Neuronal stem cell (in vitro differentiated cells): ENCODE measurements around the gene TAC1.

Source experiments
- DNase-seq: peaks from one replicate; pipeline ENCODE4 v3.0.0-alpha.2; 2013; ENCODE audit warnings: low spot score
- H2AFZ ChIP-seq: one replicate; pipeline ENCODE4 v1.6.1; 2013; ENCODE audit warnings: mild to moderate bottlenecking, low read length, inconsistent platforms
- H2AK5ac ChIP-seq: 2 replicates; pipeline ENCODE4 v1.6.1; 2013; ENCODE audit warnings: low read depth, mild to moderate bottlenecking, inconsistent platforms, low read length, moderate library complexity, mixed read lengths
- H2BK120ac ChIP-seq: 2 replicates; pipeline ENCODE4 v1.6.1; 2013; ENCODE audit warnings: low read depth, mild to moderate bottlenecking, inconsistent platforms, low read length, moderate library complexity, mixed read lengths
- H2BK12ac ChIP-seq: one replicate; pipeline ENCODE4 v1.6.1; 2013; ENCODE audit warnings: low read length, inconsistent platforms
- H2BK15ac ChIP-seq: 2 replicates; pipeline ENCODE4 v1.6.1; 2013; ENCODE audit warnings: mild to moderate bottlenecking, low read length, inconsistent platforms, mixed read lengths
- H2BK5ac ChIP-seq: one replicate; pipeline ENCODE4 v1.6.1; 2013; ENCODE audit warnings: inconsistent platforms, mild to moderate bottlenecking, low read length, moderate library complexity
- H3K14ac ChIP-seq: one replicate; pipeline ENCODE4 v1.6.1; 2013; ENCODE audit warnings: low read length, inconsistent platforms
- H3K18ac ChIP-seq: 2 replicates; pipeline ENCODE4 v1.6.1; 2013; ENCODE audit warnings: low read length, inconsistent platforms
- H3K23ac ChIP-seq: 2 replicates; pipeline ENCODE4 v1.6.1; 2013; ENCODE audit warnings: low read depth, mild to moderate bottlenecking, mixed read lengths, low read length, inconsistent platforms; ENCODE audit not compliant: poor library complexity
- H3K27ac ChIP-seq: replicated peaks from 3 replicates; pipeline ENCODE4 v1.5.1; 2013; ENCODE audit warnings: low read length, inconsistent platforms
- H3K27me3 ChIP-seq, 3 experiments: 2 replicates each; pipeline ENCODE4 v1.6.1; 2013; ENCODE audit warnings: low read length in 3 of 3, mild to moderate bottlenecking in 2 of 3, inconsistent platforms in 1 of 3, low read depth in 1 of 3, mixed read lengths in 1 of 3, moderate library complexity in 1 of 3; ENCODE audit not compliant: control insufficient read depth in 3 of 3, insufficient read depth in 3 of 3
- H3K36me3 ChIP-seq, 2 donors: replicated peaks in 1 of 2; 2 replicates each; pipeline ENCODE4 v1.6.1; 2013; ENCODE audit warnings: low read length in 2 of 2; ENCODE audit not compliant: control insufficient read depth in 2 of 2, insufficient read depth in 2 of 2
- H3K4ac ChIP-seq: 2 replicates; pipeline ENCODE4 v1.6.1; 2013; ENCODE audit warnings: inconsistent platforms, mild to moderate bottlenecking, low read length, moderate library complexity
- H3K4me1 ChIP-seq, 2 donors: 1 replicate in 1 of 2; 2 replicates in 1 of 2; pipeline ENCODE4 v1.6.1; 2013; ENCODE audit warnings: low read length in 2 of 2, low read depth in 1 of 2; ENCODE audit not compliant: control insufficient read depth in 2 of 2, insufficient read depth in 1 of 2
- H3K4me2 ChIP-seq: one replicate; pipeline ENCODE4 v1.6.1; 2013; ENCODE audit warnings: mild to moderate bottlenecking, low read length, inconsistent platforms; ENCODE audit not compliant: insufficient read depth, poor library complexity, severe bottlenecking
- H3K4me3 ChIP-seq, 2 donors: 2 replicates each; pipeline ENCODE4 v1.5.1; 2013; ENCODE audit warnings: low read length in 2 of 2, mild to moderate bottlenecking in 2 of 2, inconsistent platforms in 1 of 2, moderate library complexity in 1 of 2
- H3K79me1 ChIP-seq: one replicate; pipeline ENCODE4 v1.6.1; 2013; ENCODE audit warnings: low read depth, mild to moderate bottlenecking, inconsistent platforms, low read length, moderate library complexity
- H3K9ac ChIP-seq: one replicate; pipeline ENCODE4 v1.6.1; 2013; ENCODE audit warnings: mild to moderate bottlenecking, low read depth, low read length, inconsistent platforms; ENCODE audit not compliant: poor library complexity
- H3K9me3 ChIP-seq, 2 donors: replicated peaks in 1 of 2; 2 replicates each; pipeline versions ENCODE3 to v1.6.1; 2013; ENCODE audit warnings: low read length in 2 of 2, mild to moderate bottlenecking in 2 of 2, inconsistent platforms in 1 of 2, low read depth in 1 of 2, mixed read lengths in 1 of 2, moderate library complexity in 1 of 2; ENCODE audit not compliant: control insufficient read depth in 2 of 2, insufficient read depth in 1 of 2
- H4K8ac ChIP-seq: one replicate; pipeline ENCODE4 v1.6.1; 2013; ENCODE audit warnings: low read depth, mild to moderate bottlenecking, inconsistent platforms, low read length, moderate library complexity
- H4K91ac ChIP-seq: one replicate; pipeline ENCODE4 v1.6.1; 2013; ENCODE audit warnings: low read length, low read depth, mild to moderate bottlenecking, inconsistent platforms; ENCODE audit not compliant: poor library complexity
- WGBS, 2 donors: extraction: QIAGEN DNeasy Blood & Tissue Kit; methylation state at CpG; one replicate each; pipeline ENCODE4 v1.1.7; 2013; ENCODE audit warnings: missing lambda C conversion rate in 2 of 2, mixed read lengths in 1 of 2; ENCODE audit not compliant: insufficient read length in 2 of 2, insufficient replicate concordance in 1 of 2; ENCODE audit errors: extremely low coverage in 2 of 2; 5-methylcytosine and 5-hydroxymethylcytosine counted together

TAC1 gene

DNA sequence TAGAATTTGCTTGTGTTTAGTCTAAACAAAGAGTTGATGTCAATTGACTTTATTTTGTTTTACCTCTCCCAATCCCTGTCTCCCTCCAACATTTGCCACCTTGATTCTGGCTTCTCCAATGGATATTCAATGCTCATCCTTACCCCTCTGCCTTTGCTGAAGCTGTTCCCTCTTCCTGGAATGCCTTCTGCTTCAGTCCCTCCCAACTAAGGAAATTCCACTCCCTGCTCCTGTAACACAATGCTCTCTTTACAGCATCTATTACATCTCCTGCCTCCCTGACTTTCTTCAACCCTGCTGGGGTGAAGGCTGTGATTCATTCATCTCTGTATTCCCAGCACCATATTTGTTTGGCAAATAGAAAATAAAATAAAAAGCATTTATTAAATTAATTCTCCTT, 34.5 kb upstream of the TAC1 start:
- Histone ChIP-seq H2AFZ (no peak overlapping the region), H3K27me3 (no peaks in the 10 kb centered on the region), H2BK5ac (no peak overlapping the region), H3K14ac (no peak overlapping the region), H3K9ac (no peak overlapping the region), H3K4me1 (no peaks in the 10 kb centered on the region), H3K79me1 (no peaks in the 10 kb centered on the region), H4K91ac (no peak overlapping the region), H2BK15ac (no peak overlapping the region), H3K4me3 (no peak overlapping the region), H2BK120ac (no peak overlapping the region), H4K8ac (no peak overlapping the region), H3K23ac (no peak overlapping the region), H3K4ac (no peak overlapping the region), H3K9me3 (no peaks in the 10 kb centered on the region), H3K18ac (no peak overlapping the region), H3K27ac (no peak overlapping the region), H2BK12ac (no peak overlapping the region), H2AK5ac (no peak overlapping the region), H3K4me2 (no peak overlapping the region), H3K36me3 (no peaks in the 10 kb centered on the region)
- peak; percentile 4 for DNase-seq

DNA sequence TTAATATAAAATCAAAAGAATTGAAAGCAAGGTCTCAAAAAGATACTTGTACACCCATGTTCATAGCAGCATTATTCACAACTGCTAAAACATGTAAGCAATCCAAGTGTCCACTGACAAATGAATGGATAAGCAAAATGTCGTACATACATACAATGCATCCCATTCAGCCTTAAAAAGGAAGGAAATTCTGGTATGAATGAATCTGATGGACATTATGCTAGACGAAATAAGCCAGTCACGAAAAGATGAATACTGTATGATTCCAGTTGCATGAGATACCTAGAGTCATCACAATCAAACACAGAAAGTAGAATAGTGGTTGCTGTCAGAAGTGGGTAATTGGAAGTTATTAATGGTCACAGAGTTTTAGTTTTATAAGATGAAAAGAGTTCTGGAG, 9.5 kb upstream of the TAC1 start:
- DNase-seq: no peak
- H2AFZ ChIP-seq: no peak overlapping the region
- no peak overlapping the region for H2BK120ac ChIP-seq
- no peak overlapping the region for H2BK15ac ChIP-seq
- no peak overlapping the region for H2BK12ac ChIP-seq
- no peaks in the 10 kb centered on the region for H3K4me1 ChIP-seq
- H3K4me3 ChIP-seq: no peak overlapping the region
- H3K23ac ChIP-seq: no peak overlapping the region
- H2BK5ac ChIP-seq: no peak overlapping the region
- no peak overlapping the region for H3K4me2 ChIP-seq
- no peak overlapping the region for H4K8ac ChIP-seq
- no CpG with 5 or more reads among the region's 3 CpGs for WGBS, 2 donors
- H3K4ac ChIP-seq: no peak overlapping the region
- H3K14ac ChIP-seq: no peak overlapping the region
- no peaks in the 10 kb centered on the region for H3K27me3 ChIP-seq
- no peak overlapping the region for H4K91ac ChIP-seq
- no peak overlapping the region for H2AK5ac ChIP-seq
- no peaks in the 10 kb centered on the region for H3K79me1 ChIP-seq
- H3K18ac ChIP-seq: no peak overlapping the region
- H3K9me3 ChIP-seq: no peaks in the 10 kb centered on the region
- H3K36me3 ChIP-seq: no peaks in the 10 kb centered on the region
- no peak overlapping the region for H3K27ac ChIP-seq
- no peak overlapping the region for H3K9ac ChIP-seq

DNA sequence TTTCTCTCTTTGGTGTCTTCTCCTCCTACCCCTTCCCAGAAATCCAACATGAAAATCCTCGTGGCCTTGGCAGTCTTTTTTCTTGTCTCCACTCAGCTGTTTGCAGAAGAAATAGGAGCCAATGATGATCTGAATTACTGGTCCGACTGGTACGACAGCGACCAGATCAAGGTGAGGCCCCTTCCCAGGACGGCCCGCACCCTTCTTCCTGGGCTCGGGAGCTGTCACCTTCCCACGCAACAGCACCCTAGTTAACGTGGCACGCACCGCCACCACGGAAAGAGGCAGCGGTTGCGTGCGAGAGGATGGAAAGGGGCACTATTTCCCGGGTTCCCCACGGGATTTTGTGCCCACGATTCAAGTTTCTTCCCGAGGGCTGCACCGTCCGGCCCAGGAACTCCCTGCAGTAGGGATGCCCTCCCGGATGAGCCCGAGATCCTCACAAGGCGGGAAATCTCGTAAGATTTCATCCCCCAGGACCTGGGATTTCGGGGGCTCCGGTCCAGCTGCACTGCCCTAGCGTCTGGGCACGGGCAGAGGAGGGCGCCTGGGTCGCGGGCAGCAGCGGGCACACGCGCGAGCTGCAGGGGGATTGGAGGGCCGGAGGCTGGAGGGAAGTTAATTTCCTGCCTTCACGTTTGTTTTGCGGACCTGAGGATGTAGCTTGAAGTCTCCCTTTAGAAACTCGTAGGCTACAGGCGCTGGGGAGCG, 834 bp downstream of the TAC1 start:
- Histone ChIP-seq H3K18ac (peak overlapping the region; percentile 90), H4K8ac (no peak overlapping the region), H3K4me3 (peak overlapping the region in 1 of 2 donors; percentile 73), H3K4me2 (peak overlapping the region; percentile 85), H2AFZ (peak overlapping the region; percentile 96), H3K23ac (peak overlapping the region; percentile 55), H2BK5ac (no peak overlapping the region), H3K4ac (no peak overlapping the region), H3K27me3 (peaks cover 10 to 81% (median 35%) of the 10 kb centered on the region in 3 experiments), H3K79me1 (no peaks in the 10 kb centered on the region), H2BK12ac (peak overlapping the region; percentile 73), H2AK5ac (peak overlapping the region; percentile 40), H3K36me3 (no peaks in the 10 kb centered on the region), H3K27ac (no peak overlapping the region), H3K14ac (peak overlapping the region; percentile 38), H2BK120ac (no peak overlapping the region), H3K9me3 (no peaks in the 10 kb centered on the region), H4K91ac (no peak overlapping the region), H3K4me1 (peaks cover 4 to 8% of the 10 kb centered on the region in 2 donors), H3K9ac (peak overlapping the region; percentile 77), H2BK15ac (peak overlapping the region; percentile 67)
- peak; percentile 27 for DNase-seq
- WGBS, 2 donors: no CpG with 5 or more reads among the region's 42 CpGs

DNA sequence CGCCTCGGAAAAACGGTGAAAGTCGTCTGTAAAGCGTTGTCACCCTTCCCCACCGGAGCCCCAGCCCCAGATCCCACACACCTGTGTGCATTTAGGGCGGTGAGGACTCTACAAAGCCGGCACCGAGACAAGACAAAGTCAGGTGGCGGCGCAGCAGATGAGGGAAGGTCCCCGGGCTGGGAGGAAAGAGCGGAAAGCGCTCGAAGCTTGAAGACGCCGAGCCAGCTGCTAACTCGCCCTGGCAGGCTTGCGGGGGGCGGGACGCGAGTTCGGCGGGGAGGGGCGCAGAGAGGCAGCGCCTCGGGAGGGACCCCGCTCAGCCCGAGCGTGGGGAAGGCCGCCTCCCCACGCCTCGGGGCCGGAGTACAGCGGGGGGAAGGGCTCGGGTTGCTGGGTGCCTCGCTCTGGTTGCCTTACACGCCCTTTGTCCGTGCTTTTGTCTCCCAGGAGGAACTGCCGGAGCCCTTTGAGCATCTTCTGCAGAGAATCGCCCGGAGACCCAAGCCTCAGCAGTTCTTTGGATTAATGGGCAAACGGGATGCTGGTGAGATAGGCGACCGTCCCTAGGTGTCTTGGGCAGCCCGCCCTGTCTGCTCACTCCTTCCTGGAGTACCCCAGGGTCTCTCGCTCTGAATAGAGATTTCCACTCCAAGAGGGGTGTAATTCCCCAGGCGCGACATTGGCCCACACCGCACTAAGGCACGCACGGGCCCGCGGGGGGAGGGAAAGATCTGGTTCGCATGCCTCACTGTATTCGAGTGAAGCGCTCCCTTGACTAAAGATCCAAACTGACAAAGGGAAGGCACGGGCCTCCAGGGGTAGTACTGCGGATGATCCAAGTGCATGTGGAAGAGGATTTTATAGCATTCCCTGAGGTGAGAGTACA, 1.6 kb downstream of the TAC1 start:
- Histone ChIP-seq H3K27me3 (peaks cover 10 to 78% (median 35%) of the 10 kb centered on the region in 3 experiments), H3K4me1 (peaks cover 4 to 8% of the 10 kb centered on the region in 2 donors), H3K79me1 (no peaks in the 10 kb centered on the region), H3K4me2 (peak overlapping the region; percentile 85), H2BK15ac (peak overlapping the region; percentile 67), H2BK120ac (no peak overlapping the region), H2BK5ac (no peak overlapping the region), H2AFZ (peak overlapping the region; percentile 96), H3K14ac (no peak overlapping the region), H3K4ac (no peak overlapping the region), H3K27ac (no peak overlapping the region), H3K4me3 (peak overlapping the region; percentile 22 to 73), H3K9ac (peak overlapping the region; percentile 46), H4K8ac (no peak overlapping the region), H2AK5ac (no peak overlapping the region), H2BK12ac (peak overlapping the region; percentile 73), H3K18ac (peak overlapping the region; percentile 65), H4K91ac (no peak overlapping the region), H3K23ac (peak overlapping the region; percentile 55), H3K36me3 (no peaks in the 10 kb centered on the region), H3K9me3 (no peaks in the 10 kb centered on the region)
- WGBS, 2 donors: no CpG with 5 or more reads among the region's 59 CpGs
- DNase-seq: peak; percentile 54
